ENCODE data around the gene RETREG3.
"Not testable (repeated sequence)": the region's sequence is repeated elsewhere in the genome, so short reads cannot be mapped to it uniquely, and the experiment has no call there.

The RETREG3 gene

DNA sequence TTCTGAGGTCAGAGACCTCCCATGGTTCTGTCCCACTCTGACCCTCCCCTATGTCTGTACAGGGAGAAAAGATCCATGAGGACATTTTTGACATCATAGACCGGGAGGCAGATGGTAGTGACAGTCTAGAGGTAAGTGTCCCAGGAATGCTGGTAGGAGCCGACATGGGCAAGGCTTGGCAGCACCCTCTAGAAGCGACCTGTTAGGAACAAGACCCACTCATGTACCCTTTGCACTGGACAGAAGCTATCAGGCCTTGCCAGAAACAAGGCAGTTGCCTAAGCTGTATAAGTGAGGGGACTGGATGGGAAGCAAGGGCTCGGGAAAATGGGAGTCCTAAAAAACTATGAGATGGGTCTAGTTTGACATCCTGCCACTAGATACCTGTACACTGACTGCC, 2.8 kb upstream of the RETREG3 start:
- DNase-seq (ENCODE audit: low read depth, low spot score), result no peak

DNA sequence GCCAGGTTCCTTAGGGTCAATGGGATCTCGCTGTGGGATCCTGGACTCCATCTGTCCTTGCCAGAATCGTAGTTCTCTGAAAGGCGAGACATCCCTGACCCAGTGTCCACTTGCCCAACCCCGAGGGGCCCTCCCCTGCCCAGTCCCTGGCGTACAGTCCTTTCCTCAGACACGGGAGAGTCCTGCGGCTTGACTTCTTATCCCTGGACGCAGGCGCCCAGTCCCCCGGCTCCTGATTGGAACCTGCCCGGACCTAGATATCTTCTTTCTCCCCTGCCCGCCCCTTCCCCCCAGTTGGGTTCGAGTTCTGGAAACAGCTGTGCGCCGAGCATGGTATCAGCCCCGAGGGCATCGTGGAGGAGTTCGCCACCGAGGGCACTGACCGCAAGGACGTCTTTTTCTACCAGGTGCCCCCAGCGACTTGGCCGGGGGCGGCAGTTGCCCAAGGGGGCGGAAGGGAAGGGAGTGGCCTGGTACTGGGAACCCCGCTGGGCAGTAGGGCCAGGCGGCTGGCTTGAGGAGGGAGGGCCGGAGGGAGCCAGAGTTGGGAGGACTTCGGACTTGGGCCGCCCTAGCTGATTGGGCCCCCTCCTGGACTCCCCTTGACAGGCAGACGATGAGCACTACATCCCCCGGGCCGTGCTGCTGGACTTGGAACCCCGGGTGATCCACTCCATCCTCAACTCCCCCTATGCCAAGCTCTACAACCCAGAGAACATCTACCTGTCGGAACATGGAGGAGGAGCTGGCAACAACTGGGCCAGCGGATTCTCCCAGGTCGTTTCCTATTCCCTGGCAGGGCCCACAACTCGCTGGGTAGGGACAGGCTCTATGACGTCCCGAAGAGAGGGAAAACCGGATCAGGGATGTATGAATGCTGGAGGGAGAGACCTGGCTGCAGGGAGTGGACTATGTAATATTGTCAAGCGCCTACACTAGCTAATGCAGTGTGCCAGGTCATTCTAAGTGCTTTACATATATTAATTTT, 934 bp upstream of the RETREG3 start:
- DNase-seq (ENCODE audit: low read depth, low spot score), result not testable (repeated sequence)

DNA sequence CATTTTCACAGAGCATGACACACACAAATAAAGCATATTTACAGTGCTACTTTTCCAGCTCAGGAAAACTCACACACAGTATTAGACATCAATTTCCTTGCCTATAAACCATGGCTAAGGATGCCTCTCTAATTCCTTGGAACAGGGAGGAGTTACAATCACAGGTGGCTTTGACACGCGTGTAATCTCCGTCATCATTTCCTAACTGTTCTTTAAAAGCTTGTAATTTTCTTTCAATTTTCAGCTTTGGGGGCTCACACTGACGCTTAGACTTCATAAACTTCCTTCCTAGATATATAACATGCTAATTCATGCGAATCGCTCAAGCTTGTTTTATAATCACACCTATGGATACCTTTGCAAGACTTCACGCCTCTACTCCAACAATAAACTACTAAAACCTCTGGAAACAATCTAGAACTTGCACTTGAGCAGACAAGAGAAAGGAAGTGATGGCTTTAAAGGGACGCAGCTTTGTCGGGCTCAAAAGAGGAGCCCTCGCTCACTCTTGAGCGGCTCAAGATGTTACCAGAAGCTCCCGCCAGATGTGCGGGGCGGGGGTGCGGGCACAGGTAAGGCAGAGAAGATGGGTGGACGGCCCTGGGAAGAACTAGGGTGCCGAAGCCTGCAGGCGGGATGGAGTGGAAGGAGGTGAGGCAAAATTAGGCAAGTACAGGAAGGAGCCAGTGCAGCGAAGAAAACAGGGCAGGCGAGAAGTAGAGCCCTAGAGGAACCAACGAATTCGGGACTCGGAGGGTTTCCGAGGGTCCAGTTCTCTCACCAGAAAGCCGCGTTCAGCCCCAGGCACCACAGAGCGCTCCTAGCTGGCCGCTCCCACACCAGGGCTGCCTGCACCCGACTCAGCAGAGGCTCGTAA, 631 bp downstream of the RETREG3 start:
- no peak for DNase-seq (ENCODE audit: low read depth, low spot score)

DNA sequence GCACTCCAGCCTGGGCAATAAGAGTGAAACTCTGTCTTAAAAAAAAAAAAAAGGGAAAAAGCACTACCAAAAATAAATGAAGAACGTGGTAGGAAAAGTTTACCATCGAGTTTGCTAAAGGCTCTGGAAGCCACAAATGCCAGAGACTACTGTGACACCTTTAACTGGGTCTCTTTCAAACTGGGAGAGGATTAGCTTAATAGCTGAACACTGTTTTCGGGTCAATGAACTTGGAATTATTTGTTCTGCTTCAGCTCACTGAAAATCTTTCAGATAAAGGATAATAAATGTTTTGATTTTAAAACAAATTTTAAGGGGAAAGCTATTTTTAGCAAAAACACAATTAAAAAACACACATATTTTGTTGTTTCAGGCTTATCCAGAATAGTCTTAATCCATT, 1.4 kb downstream of the RETREG3 start:
- DNase-seq (ENCODE audit: low read depth, low spot score), result no peak

DNA sequence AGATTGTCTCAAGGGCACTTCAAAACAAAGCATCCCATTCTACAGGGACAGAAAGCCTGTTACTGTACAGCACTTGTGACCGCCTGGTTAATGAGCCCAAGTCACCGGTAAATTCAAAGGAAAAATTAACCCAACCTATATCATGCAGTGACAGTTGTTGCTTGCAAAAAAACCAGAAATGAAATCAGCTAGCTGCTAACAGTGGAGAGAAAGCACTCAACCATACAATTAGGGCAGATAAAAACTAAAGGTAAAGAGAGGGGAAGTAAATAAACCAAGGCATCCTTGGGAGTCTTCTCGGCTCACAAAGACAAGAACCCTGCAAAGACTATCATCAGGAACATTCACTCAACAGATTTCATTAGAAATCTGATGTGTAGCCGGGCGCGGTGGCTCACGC, 5.9 kb downstream of the RETREG3 start:
- DNase-seq (ENCODE audit: low read depth, low spot score), result no peak

DNA sequence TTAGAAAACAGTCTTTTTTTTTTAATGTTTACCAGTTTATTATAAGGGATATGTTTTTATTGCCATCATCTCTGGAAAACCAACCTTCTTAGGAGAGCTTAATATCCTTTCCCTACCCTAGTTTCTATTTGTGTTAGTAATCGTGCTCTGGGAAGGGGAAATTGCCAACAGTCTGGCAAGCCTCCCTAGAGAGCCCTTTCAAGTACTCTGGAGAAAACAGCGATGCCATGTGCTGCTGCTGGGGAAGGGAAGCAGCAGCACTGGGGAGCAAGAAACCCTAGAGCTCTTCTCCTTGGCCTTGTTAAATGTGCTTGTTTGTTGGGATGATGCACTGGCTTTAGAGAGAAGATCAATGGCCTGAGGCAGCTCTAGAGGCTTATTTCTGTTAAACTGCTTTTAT, 10.3 kb downstream of the RETREG3 start:
- DNase-seq (ENCODE audit: low read depth, low spot score), result peak; percentile 31

GRCh38 chr17:42596386-42596785, 12.8 kb downstream of the RETREG3 start:
- no peak for DNase-seq (ENCODE audit: low read depth, low spot score)

- no peak for DNase-seq (ENCODE audit: low read depth, low spot score)
Measured at GRCh38 chr17:42591411-42591810, 17.8 kb downstream of the RETREG3 start.

- no peak for DNase-seq (ENCODE audit: low read depth, low spot score)
Measured at GRCh38 chr17:42590886-42591285, 18.3 kb downstream of the RETREG3 start.

GRCh38 chr17:42586514-42587230, 22.5 kb downstream of the RETREG3 start:
- no peak for DNase-seq (ENCODE audit: low read depth, low spot score)

DNA sequence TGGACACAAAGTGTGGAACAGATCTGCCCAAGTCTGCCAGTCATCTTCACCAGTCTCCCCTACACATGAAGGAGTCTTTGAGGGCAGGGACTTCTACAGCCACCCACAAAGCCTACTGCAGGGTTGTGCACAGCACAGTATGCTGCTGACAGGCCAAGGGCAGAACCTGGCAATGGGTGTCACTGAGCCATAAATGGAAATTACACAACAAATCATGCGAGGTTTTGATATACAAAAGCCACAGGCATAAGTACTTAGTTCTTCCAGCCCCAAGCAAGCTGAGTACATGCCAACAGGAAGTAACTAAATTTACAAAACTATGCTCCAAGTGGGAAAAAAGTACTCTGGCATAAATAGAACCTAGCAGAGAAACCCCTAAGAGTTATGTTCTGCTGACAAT, 23.8 kb downstream of the RETREG3 start:
- DNase-seq (ENCODE audit: low read depth, low spot score), result no peak

DNA sequence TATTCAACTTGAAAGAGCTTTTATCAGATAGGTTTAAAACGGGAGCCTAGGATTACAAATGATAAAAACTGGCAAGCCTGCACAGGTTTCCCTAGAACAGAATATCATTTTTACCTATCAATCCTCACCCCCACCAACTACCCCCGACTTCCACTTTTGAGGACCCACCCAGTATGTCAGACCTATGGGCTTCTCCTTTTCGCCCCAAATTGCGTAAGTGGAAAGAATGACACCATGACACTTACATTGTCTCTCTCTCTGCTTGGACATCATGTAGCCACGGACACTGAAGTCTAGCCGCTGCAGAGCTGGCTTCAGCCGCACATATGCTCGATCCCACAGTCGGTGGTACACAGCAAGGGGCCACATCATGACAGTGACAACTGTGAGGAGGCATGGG, 24.3 kb downstream of the RETREG3 start:
- no peak for DNase-seq (ENCODE audit: low read depth, low spot score)

GRCh38 chr17:42581744-42582270, 27.4 kb downstream of the RETREG3 start:
- DNase-seq (ENCODE audit: low read depth, low spot score), result no peak

DNA sequence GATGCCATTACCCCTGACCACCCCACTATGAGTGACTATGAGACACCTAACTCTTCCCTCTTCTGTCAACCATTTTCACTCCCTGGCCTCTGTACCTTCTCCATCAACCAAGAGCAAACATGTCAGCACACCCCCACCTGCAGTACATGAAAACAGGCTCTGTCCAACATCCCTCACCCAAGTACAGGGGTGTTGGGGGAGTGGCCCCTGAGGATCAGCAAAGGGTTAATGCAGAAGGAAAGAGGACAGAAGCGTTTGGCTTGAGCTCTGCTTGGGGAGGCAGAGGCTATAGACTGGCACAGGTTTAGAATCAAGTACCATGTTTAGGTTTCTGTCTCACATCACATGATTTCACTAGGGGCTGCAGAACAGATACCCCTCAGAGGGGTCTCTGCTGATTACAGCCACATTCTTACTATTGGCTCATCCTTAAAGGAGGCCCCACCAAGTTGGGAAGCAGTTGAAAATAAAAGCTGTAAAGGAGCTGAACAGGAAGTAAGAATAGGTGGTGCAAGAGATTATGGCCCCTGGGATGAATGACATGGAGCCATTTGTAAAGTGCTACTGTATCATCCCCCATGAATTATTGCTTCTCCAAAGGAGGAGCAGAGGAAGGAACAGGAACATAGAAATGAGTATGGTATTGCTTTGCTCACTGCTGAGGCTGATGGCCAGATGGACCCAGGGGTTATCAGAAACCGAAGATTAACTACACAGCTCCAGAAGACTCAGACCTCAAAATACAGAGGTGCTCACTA, 29.2 kb downstream of the RETREG3 start:
- DNase-seq (ENCODE audit: low read depth, low spot score), result no peak

DNA sequence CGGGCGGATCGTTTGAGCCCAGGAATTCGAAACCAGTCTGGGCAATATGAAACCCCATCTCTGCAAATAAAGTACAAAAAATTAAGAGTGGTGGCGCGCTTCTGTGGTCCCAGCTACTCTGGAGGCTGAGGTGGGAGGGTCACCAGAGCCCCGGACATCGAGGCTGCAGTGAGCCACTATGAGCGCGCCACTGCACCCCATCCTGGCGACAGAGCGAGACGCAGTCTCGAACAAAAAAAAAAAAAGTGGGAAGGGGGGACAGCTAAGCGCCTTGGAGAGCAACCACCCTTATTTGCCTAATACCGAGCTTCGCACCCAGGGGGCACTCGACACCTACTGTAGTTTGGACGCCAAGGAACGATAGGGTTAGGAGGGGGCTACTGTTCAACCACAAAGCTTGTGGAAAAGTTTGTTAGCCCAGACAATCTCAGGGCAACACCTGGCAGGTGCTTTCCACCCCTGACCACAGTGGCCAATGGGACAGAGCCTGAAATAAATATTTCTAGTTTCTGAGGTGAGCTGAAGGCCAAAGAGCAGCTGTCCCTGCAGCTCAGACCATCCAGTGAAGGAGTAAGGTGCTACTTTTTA, 30.8 kb downstream of the RETREG3 start:
- DNase-seq (ENCODE audit: low read depth, low spot score), result peak; percentile 84

DNA sequence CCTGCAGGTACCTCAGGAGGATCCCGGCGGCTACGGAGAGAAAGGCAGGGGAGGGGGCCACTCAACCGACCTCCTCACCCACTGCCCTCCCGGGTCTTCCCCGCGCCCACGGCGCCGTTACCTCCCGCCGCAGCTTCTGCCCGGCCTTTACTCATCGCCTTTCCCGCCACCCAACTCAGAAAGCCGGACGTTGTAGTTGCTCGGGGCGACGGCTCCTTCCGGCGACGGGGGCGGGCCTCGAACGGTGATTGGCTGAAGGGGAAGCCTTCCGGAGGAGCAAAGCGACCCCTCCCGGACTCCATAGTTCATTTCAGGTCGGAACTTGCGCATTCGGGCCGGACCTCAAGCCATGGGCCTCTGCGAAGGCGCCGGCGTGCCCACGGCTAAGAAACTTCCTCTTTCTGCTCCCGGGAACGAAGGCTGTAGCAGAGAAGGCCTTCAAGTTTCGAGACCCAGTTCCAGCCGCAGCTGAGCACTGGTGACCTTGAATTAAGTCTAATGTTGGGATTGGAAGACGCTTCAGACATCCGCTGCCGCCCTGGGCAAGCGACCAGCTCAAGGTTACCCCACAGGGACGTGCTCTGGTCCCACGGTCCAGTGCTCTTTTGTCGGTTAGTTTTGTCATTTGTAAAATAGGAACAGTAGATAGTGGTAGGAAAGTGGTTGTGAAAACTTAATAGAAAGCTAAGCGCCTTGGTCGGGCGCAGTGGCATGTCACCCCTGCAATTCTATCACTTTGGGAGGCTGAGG, 31.5 kb downstream of the RETREG3 start, which contains the start of gene PSMC3IP:
Gene PSMC3IP (minus strand): TSS at position 198 of the 750 bp plus-strand sequence. CDS start 43 bp downstream, at position 155.
- DNase-seq (ENCODE audit: low read depth, low spot score), result peak; percentile 97

- DNase-seq (ENCODE audit: low read depth, low spot score), result no peak
Measured at GRCh38 chr17:42577140-42577531, 32.0 kb downstream of the RETREG3 start.

GRCh38 chr17:42574463-42574862, 34.7 kb downstream of the RETREG3 start:
- DNase-seq (ENCODE audit: low read depth, low spot score), result no peak

GRCh38 chr17:42573095-42573494, 36.1 kb downstream of the RETREG3 start:
- DNase-seq (ENCODE audit: low read depth, low spot score), result no peak

All from astrocyte of the hippocampus (primary cell).